HEK293 (cell line): ENCODE data around the gene MIA2.

Source experiments
- CTCF ChIP-seq: fragments of 450-650 bp; formaldehyde crosslinking; IDR thresholded peaks from 2 replicates; pipeline ENCODE4 v1.5.1; 2016; ENCODE audit warnings: missing biosample characterization, missing genetic modification characterization
- HOXA7 ChIP-seq: sonication (generic); formaldehyde crosslinking; IDR thresholded peaks from 2 replicates; pipeline ENCODE4 v1.8.1; 2022; ENCODE audit warnings: missing genetic modification reagents, borderline replicate concordance
- ZNF140 ChIP-seq: fragments of 450-650 bp; formaldehyde crosslinking; IDR thresholded peaks from 2 replicates; pipeline ENCODE4 v1.5.1; 2016; ENCODE audit warnings: missing biosample characterization, missing genetic modification characterization
- ZNF18 ChIP-seq: fragments of 450-650 bp; formaldehyde crosslinking; IDR thresholded peaks from 2 replicates; pipeline ENCODE4 v1.5.1; 2016; ENCODE audit warnings: missing biosample characterization, missing genetic modification characterization
- ZNF2 ChIP-seq: fragments of 450-650 bp; formaldehyde crosslinking; IDR thresholded peaks from 2 replicates; pipeline ENCODE4 v1.5.1; 2016; ENCODE audit warnings: missing biosample characterization, missing genetic modification characterization
- ZNF239 ChIP-seq: fragments of 450-650 bp; formaldehyde crosslinking; IDR thresholded peaks from 2 replicates; pipeline ENCODE4 v1.5.1; 2016; ENCODE audit warnings: missing biosample characterization, missing genetic modification characterization
- ZNF513 ChIP-seq: fragments of 450-650 bp; IDR thresholded peaks from 2 replicates; pipeline ENCODE4 v1.5.1; 2018; ENCODE audit warnings: missing biosample characterization, missing genetic modification characterization
- ZNF558 ChIP-seq: fragments of 450-650 bp; formaldehyde crosslinking; IDR thresholded peaks from 2 replicates; pipeline ENCODE4 v1.5.1; 2016; ENCODE audit warnings: missing biosample characterization, missing genetic modification characterization
- ZNF658 ChIP-seq: fragments of 450-650 bp; formaldehyde crosslinking; IDR thresholded peaks from 2 replicates; pipeline ENCODE4; 2016; ENCODE audit warnings: missing biosample characterization, missing genetic modification characterization
- ZNF677 ChIP-seq: fragments of 450-650 bp; IDR thresholded peaks from 2 replicates; pipeline ENCODE4 v1.5.0; 2018; ENCODE audit warnings: missing biosample characterization, mild to moderate bottlenecking, missing genetic modification characterization, moderate library complexity

- TF ChIP-seq ZNF2 = no peak
- no peak for TF ChIP-seq HOXA7 (CRISPR knock-in tag)
- TF ChIP-seq ZNF513 (tag by site-specific recombination) = no peak
- TF ChIP-seq CTCF (tag by site-specific recombination) = no peak
- no peak for TF ChIP-seq ZNF558
- no peak for TF ChIP-seq ZNF18
- TF ChIP-seq ZNF239 (tag by site-specific recombination) = no peak
- TF ChIP-seq ZNF658 (tag by site-specific recombination) = no peak
- no peak for TF ChIP-seq ZNF140
- TF ChIP-seq ZNF677 = no peak
Observed at GRCh38 chr14:39384177-39384576, 150.5 kb downstream of the MIA2 start.
